Stimulated activated CD8-positive, alpha-beta memory T cell treated with anti-CD3 and anti-CD28 coated beads, Interleukin-4, amount 100 ng/mL, for 48 hours (primary cell): ENCODE measurements around the gene IPO5.
"Not testable (repeated sequence)": the region's sequence is repeated elsewhere in the genome, so short reads cannot be mapped to it uniquely, and the experiment has no call there.

Source experiments
- DNase-seq: peaks from one replicate; pipeline ENCODE4 v3.0.0-alpha.2; 2020

Gene IPO5

DNA sequence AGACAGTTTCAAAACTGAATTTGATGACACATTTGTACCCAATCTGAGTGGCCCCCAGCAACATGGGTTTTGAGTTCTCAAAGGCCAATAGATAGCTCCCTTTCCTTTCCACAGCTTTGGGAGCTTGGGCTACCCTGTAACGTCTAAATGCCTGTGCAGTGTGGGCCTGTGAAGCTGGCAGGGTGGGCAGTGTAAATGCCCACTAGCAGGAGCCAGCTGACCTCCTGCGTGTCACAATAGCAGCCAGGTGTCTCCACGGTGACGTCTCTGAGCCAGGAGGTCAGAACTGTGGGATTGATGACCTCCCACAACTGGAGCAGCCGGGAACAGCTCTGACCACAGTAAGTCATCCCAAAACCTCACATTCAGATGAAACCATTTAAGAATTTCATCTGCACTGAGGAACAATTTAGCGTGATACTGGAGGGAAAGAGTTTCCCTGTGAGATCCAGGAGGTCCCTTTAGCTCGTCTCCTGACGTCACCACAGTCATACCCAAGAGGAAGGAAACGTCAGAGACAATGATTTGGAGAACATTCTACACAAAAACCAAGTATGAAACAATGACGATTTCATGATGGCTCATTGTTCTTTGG is at the start of gene IPO5:
Gene IPO5 (plus strand): TSS at position 300 of the 595 bp plus-strand sequence. CDS start 23,022 bp downstream, outside the sequence.
- DNase-seq: no peak

- DNase-seq: no peak
Observed at GRCh38 chr13:97904059-97904458, 49.4 kb upstream of the IPO5 start.

DNA sequence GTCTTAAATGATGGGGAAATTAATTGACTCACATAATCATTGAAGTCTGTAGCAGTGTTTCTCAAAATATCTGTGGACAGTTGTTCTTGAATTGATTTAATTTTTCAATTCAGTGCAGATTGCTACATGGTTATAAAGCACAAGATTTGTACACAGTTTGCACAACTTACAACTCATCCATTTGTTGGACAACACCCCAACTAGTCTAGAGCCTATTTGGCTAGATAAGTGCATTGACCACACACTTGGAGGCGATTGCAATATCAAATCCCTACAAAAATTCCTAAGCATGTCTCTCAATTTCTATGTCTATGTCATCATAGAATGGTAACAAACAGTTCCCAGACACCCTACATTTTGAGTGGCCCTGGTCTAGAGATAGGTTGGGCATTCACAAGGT is 48.0 kb upstream of the IPO5 start:
- DNase-seq: no peak

GRCh38 chr13:97911311-97912138 is 42.0 kb upstream of the IPO5 start:
- DNase-seq: peak; percentile 26

DNA sequence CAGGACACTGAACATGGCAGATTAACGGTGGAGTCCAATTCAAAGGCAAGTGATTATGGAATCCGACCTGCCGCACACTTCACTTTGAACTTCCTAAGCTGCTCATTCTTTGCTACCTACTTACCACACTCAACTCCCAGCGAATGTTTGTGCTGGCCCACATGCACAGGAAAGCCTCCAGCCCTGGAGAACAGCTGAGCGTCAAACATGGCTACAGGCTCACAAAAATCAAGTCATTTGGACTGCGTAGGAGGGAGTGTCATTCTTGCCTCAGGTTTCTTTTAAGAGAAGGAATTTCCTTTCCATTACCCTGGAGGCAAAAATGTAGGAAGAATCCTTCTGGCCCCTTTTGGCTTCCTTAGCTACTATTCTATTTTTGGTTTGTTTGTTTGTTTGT is 41.3 kb upstream of the IPO5 start:
- no peak for DNase-seq

DNA sequence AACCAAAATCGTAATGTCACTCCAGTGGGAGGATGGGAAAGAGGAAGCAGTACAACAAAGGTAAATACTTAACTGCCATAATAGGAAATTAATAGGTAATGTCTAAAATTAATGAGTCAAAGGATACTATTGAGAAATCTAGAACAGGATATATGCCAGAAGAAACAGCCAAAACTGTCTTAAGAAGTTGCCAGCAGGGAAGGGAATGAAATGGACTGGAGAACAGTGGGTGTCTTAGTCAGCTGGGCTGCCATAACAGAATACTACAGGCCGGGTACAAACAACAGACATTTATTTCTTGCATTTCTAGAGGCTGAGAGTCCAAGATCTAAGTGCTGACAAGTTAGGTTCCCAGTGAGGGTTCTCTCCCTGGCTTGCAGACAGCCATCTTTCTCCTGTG is 40.3 kb upstream of the IPO5 start:
- no peak for DNase-seq

- no peak for DNase-seq
Observed at GRCh38 chr13:97914540-97914939, 38.9 kb upstream of the IPO5 start.

DNA sequence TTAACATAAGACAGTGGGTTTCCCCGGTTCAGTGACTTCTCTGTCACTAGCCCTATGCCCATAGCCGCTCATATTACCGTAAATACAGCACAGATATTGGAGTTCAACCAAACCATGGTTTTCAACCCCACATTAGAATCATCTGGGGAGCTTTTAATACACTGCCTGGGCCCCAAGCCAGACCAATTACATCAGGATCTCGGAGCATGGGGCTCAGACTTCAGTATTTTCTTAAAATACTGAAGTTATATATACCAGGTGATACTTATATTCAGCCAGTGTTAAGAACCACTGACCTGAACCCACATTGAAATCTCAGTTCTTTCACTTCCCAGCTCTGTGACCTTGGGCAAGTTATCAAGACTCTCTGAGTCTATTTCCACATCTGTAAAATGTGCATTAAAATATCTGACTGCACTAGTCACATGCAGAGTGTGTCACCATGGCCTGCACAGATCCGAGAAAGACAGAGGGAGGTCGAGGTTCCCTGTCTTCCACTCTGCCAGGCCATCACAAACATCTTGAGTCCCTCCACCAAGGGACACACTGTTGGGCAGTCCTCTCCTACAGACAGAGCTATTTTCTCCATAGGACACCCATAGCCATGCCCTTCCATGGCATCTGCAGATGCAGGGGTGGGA is 32.2 kb upstream of the IPO5 start:
- DNase-seq: no peak

DNA sequence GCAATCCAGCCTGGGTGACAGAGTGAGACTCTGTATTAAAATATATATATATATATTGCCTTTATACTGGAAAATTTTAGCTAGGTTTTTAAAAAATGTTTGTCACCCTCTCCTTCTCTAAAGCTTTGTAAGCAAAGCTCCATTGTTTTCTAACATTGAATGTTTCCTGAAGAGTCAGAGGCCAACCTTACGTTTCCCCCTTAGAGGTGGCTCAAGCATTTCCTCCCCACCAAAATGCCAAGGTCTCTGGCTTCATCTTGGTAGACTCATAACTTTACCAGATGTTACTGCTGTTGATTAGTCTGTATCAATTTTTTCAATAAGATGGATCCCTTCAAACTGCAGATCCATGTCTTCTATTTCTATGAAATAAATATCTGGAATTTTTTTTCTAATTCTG is 25.2 kb upstream of the IPO5 start:
- DNase-seq: no peak

GRCh38 chr13:97932036-97932435 is 21.4 kb upstream of the IPO5 start:
- no peak for DNase-seq

DNA sequence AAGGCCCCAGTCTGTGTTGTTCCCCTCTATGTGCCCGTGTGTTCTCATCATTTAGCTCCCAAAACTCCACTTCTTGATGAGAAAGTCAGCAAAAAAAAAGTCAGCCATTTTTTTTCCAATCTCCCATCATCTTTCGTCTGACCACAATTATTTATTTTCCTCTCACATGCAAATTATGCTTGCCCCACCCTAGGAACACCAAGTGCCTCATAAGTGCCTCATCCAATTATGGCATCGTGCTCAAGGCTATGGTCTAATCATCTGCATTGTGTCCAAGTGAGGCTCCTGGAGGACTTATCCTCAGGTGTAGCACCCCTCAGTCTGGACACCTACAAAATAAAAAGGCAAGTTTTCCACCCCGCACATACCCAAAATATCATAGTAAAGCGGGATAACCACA is 20.8 kb upstream of the IPO5 start:
- no peak for DNase-seq

DNA sequence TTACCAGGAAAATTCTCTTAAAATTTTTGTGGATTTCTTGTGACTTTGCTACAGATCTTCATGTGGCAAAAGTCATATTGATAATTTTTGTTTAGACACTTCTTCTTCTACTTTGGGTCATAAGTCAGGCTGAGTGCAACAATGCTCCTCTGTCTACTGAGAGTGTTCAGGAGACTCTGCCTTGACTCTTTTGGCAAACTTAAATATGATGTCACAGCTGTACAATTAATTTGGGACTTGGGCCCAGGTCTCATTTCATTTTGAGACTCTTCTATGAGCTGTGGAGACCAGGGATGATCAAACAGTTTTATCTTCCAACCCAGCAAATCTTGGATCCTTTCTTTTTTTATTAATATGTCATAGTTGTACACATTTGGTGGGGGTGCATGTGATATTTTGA is 19.7 kb upstream of the IPO5 start:
- DNase-seq: no peak

DNA sequence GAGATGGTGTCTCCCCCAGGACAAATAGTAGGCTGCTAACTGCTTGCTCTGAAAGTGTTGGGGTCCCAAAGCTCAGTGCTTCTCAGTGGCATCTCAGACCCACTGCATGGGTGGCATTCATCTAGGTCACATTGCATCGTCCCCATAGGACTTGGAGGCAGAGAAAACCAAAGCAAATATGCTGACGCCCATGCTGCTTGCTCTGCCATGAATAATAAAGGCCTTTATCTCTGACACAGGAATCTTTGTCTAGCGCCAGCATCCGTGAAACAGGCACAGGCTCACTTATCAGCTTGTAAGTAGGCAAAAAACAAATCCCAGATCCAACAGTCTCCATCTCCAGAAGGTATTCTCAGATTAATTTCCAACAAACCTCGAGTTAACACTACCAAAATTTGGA is 18.9 kb upstream of the IPO5 start:
- no peak for DNase-seq

GRCh38 chr13:97935071-97935470 is 18.4 kb upstream of the IPO5 start:
- no peak for DNase-seq

DNA sequence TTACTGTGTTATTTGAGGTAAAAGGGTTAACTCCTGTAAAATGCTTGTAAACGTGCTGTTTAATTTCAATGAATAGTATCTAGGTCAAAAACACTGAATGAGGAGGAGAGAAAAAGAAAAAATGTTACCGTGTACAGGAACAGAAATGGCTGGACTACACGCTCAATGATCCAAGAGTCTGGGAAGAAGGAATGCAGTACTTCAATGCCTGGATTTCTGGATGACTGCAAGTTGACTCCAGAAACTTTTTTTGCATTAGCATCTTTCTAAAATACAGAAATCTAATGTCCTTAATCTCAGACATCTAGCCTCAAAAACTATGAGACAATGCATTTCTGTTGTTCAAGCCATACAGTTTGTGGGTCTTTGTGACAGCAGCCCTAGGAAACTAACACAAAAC is 17.4 kb upstream of the IPO5 start:
- no peak for DNase-seq

DNA sequence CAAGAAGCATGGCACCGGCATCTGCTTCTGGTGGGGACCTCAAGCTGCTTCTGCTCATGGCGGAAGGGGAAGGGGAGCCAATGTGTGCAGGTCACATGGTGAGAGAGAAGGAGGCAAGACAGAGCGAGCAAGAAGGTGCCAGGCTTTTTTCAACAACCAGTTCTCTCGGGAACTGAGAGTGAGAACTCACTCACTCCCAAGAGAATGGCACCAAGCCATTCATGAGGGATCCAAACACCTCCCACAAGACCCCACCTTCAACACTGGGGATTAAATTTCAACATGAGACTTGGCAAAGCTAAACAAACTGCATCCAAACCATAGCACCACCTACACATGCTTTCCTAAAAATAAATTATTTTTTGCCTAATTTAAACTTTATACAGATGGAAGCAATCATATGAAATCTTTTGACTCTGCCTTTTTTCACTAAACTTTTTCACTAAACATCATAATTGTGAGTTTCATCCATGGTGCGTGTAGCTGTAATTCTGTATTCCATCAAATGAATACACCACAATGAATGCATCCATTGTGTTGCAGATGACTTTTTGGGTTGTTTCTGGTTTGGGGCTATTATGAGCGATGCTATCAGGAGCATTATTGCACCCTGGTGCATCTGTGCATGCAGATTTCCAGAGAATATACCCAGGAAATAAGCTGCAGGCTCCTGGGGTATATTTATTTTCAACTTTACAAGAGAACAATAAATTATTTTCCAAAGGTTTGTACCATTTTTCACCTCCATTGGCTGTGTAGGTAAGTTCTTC is 14.6 kb upstream of the IPO5 start:
- DNase-seq: no peak

GRCh38 chr13:97944396-97945029 is 9.0 kb upstream of the IPO5 start:
- DNase-seq: no peak

- no peak for DNase-seq
Observed at GRCh38 chr13:97945342-97945741, 8.1 kb upstream of the IPO5 start.

GRCh38 chr13:97945792-97946419 is 7.6 kb upstream of the IPO5 start:
- no peak for DNase-seq

- DNase-seq: no peak
Observed at GRCh38 chr13:97946951-97947588, 6.4 kb upstream of the IPO5 start.

GRCh38 chr13:97948041-97948440 is 5.4 kb upstream of the IPO5 start:
- DNase-seq: no peak

DNA sequence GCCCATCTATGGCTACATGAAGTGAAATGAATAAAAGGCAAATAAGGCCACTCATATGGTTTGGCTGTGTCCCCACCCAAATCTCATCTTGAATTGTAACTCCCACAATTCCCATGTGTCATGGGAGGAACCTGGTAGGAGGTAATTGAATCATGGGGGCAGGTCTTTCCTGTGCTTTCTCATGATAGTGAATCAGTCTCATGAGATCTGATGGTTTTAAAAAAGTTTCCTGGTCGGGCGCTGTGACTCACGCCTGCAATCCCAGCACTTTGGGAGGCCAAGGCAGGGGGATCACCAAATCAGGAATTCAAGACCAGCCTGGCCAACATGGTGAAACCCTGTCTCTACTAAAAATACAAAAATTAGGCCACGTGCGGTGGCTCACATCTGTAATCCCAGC is 4.2 kb upstream of the IPO5 start:
- DNase-seq: not testable (repeated sequence)
